GM20431 (cell line): ENCODE measurements around the gene REC8.

Experiments
- in situ Hi-C: fragments of 300-500 bp; cut with MseI, MboI; formaldehyde crosslinking; loops from one replicate; pipeline ENCODE4 v1.15.0; 2020; ENCODE audit warnings: low sequenced_read_pairs; ENCODE audit not compliant: unreplicated experiment

Gene REC8

GRCh38 chr14:24171422-24172260, at the start of gene REC8:
Gene REC8 (plus strand): TSS chr14:24172080. CDS start chr14:24172553, 473 bp downstream.
- in situ Hi-C loops: no loop called here

DNA sequence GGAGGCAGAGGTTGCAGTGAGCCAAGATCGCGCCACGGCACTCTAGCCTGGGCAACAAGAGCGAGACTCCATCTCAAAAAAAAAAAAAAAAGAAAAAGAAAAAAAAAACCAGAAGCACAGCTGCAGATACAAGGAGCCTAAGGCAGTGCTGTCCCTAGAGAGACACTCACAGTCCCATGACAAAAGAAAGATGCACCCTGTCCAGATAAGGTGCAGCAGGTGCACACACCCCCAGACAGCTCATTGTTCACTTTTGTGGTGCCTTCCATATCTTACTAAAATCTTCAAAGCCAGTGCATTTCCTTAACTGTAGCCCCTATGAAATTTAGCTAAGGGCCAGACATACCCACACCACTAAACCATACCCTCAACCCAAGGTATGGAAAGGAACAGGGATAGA, 49.5 kb upstream of the REC8 start:
- in situ Hi-C loops: no loop called here

- in situ Hi-C loops: no loop called here
These were observed 49.0 kb upstream of the REC8 start for GRCh38 chr14:24122898-24123297.

DNA sequence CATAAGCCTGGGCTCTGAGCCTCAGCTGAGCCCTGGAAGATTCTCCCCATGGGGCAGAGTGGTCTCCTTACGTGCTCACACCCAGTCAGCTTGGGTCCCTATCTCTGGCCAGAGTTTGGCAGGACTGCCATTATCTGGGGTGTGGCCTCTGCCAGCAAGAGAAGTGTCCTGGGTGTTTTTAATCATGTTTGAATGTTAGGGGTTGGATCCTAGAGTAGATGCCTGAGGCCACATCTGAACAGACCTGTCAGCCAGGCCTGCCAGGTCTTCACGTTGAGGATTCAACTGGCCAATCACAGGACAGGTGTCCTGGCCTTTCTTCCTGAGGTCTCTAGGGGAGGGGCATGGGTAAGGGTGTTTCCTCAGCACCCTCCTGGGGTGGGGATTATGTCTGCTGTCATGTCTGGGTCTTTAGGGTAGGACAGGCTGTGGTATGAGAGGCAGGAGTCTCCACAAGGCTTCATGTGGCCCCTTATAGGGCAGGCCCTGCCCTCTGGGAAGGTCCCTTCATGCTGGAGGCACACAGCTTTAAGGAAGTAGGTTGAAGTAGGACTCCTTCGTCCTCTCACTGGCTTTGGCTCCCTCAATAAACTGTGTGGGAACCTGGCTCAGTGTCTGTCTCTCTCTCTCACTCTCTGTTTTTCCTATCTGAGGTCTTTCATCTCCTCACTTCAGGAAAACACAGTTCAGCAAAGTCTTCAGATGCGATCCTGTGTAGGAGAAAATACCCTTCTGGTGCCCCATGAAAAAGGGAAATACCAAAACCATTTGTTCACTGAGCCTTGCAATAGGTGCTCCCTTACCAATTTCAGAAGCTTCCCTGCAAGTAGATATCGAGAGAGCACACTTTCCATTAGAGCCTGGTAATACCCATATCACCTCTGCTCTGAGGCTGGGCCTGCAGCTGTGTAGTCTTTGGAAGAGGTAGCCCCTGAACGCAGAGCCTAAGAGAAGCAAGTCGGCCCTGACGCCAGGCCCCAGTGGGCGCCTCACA, 48.2 kb upstream of the REC8 start:
- in situ Hi-C loops: no loop called here

- in situ Hi-C loops: no loop called here
These were observed 44.9 kb upstream of the REC8 start for GRCh38 chr14:24126939-24127338.

GRCh38 chr14:24127673-24128072, 44.2 kb upstream of the REC8 start:
- in situ Hi-C loops: no loop called here

DNA sequence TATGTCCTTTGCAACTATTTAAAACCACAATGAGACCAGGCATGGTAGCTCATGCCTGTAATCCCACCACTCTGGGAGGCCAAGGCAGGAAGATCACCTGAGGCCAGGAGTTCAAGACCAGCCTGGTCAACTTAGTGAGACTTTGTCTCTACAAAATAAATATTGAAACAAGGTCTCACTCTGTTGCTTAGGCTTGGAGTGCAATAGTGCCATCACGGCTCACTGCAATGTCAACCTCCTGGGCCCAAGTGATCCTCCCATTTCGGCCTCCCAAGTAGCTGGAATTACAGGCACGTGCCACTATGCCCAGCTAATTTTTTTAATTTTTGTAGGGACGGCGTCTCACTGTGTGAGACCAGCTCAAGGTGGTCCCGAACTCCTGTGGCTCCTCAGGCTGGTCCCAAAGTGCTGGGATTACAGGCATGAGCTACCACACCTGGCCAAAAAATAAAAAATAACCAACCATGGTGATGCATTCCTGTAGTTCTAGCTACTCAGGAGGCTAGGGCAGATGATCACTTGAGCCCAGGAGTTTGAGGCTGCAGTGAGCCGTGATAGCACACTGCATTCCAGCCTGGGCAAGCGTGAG, 42.4 kb upstream of the REC8 start:
- in situ Hi-C loops: no loop called here

DNA sequence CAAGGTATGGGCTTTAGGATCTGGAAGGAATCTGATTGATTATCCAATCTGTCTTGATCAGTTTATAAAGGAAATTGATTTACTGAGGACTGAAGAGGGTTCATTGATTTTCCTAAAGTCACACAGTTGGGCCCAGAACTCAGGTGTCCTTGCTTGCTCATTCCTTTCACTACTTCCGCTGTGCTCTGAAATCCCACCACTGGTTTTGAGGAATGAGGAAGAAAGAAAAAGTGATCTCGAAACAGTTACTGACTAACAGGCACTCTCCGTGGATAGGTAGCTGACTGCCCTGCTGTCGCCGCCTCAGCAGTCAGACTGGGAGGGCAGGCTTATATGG, 41.5 kb upstream of the REC8 start, which contains the start of gene FITM1:
Gene FITM1, plus strand, starts transcription at position 280 of the 337 bp plus-strand sequence. CDS start 905 bp downstream, outside the sequence.
- in situ Hi-C loops: no loop called here

DNA sequence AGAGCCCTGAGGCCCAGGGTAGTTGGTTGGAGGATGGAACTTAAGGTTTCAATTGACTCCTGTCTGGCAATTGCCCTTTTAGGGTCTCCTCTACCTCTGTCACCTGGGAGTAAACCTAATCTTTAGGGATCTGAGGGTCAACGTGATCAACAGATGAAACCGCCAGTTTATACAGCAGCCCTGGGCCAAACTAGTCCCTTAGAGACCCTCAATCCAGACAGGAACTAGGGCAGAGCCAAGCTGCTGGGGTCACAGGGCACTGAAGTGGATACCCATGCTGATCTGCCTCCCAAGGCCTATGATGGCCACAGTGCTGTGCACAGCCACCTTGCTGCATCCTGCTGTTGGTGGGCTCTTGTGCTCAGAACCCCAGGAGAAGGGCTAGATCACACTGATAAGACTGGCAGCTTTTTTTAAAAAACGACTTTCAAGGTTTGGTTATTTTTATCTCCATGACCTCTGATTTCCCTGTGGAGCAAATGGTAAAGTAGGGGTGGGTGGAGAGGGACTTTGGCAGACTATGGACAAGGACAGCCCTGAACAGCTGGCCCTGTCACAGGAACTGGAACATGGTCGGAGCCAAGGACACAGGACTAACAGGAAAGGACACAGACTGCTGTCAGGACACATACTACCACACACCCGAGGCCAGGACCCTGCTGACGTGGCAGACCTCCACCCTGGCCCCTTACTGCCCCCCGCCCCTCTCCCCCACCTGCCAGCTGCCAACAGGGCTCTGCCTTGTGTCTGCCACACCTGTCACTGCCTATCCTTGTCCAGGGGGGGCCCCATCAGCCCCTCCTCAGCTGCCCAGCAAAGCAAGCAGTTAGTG, 40.9 kb upstream of the REC8 start:
- in situ Hi-C loops: no loop called here

- in situ Hi-C loops: no loop called here
These were observed 40.3 kb upstream of the REC8 start for GRCh38 chr14:24131549-24131966.

GRCh38 chr14:24132061-24132685, 39.7 kb upstream of the REC8 start:
- in situ Hi-C loops: no loop called here

- in situ Hi-C loops: no loop called here
These were observed 38.9 kb upstream of the REC8 start for GRCh38 chr14:24132976-24133375.

DNA sequence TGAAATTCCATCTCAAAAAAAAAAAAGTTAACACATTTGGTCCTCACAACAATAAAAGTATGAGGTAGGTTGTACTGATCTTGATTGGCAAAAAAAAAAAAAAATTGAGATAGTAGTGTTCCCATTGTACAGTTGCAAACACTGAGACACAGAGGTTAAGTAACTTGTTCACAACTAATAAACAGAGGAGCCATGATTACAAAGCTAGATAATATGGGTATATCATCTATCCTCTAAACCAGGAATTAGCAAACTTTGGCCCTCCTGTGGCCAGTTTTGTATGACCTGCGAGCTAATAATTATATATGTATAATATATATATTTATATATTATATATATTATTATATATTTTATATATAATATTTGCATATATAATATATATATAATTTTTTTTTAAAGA, 38.1 kb upstream of the REC8 start:
- in situ Hi-C loops: no loop called here

DNA sequence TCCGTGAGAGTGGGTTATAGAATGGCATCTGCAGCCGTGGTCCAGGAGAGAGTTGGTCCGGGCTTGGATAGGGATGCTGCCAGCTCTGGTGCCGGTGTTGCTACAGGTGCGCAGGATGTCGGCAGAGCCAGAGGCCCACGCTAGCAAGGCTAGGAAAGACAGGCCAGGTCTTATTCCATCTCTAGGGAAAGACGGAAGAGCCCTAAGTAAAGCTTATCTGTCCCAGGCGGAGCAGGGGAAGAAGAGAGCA, 36.4 kb upstream of the REC8 start:
- in situ Hi-C loops: no loop called here

GRCh38 chr14:24135834-24136683, 35.8 kb upstream of the REC8 start, which contains the start of gene PSME1:
Gene PSME1 (plus strand): TSS chr14:24136194. CDS start chr14:24136263, 69 bp downstream.
- in situ Hi-C loops: no loop called here

GRCh38 chr14:24136684-24137528, 35.0 kb upstream of the REC8 start:
- in situ Hi-C loops: no loop called here

GRCh38 chr14:24137529-24138395, 34.1 kb upstream of the REC8 start:
- in situ Hi-C loops: no loop called here
